GM19099 (cell line): ENCODE measurements around the gene EFEMP2.

Experiments
- POLR2A ChIP-seq: IDR thresholded peaks from 3 replicates; pipeline ENCODE4 v1.6.1; 2011; ENCODE audit warnings: low read depth; ENCODE audit not compliant: insufficient read length; ENCODE audit errors: extremely low read depth

EFEMP2 gene

GRCh38 chr11:65907878-65908277 is 35.3 kb upstream of the EFEMP2 start:
- TF ChIP-seq POLR2A: no peak

DNA sequence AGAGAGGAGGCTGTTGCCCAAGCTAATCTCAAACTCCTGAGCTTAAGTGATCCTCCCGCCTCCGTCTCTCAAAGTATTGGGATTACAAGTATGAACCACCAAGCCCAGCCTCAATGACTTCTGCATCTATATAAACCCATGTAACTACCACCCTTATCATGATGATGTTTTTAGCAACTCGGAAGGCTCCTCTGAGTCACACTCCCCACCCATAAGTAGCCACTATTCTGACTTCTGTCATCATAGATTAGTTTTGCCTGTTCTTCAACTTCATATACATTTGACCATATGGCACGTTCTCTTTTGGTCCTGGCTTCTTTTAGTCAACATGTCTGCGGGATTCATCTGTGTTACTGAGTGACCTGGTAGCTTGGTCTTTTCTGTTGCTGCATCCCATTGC is 34.0 kb upstream of the EFEMP2 start:
- TF ChIP-seq POLR2A: no peak

DNA sequence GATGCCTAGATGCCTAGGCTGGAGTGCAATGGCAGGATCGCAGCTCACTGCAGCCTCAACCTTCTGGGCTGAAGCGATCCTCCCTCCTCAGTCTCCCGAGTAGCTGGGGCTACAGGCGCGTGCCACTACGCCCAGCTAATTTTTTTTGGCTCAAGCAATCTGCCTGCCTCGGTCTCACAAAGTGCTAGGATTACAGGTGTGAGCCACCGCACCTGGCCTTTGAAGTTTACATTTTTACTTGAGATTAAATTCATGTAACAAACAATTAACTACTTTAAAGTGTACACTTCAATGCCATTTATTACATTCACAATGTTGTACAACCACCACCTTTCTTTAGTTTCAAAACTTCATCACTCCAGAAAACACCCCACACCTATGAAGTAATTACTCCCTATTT is 31.1 kb upstream of the EFEMP2 start:
- no peak for TF ChIP-seq POLR2A

- no peak for TF ChIP-seq POLR2A
Measured at GRCh38 chr11:65903068-65903481, 30.5 kb upstream of the EFEMP2 start.

- no peak for TF ChIP-seq POLR2A
Measured at GRCh38 chr11:65900899-65901180, 28.2 kb upstream of the EFEMP2 start.

- TF ChIP-seq POLR2A: peak; percentile 78
Measured at GRCh38 chr11:65900125-65900898, 27.7 kb upstream of the EFEMP2 start, which contains the start of gene FOSL1. TSS of gene FOSL1 (minus strand) at chr11:65900388. CDS start at chr11:65900339, 49 bp downstream.

DNA sequence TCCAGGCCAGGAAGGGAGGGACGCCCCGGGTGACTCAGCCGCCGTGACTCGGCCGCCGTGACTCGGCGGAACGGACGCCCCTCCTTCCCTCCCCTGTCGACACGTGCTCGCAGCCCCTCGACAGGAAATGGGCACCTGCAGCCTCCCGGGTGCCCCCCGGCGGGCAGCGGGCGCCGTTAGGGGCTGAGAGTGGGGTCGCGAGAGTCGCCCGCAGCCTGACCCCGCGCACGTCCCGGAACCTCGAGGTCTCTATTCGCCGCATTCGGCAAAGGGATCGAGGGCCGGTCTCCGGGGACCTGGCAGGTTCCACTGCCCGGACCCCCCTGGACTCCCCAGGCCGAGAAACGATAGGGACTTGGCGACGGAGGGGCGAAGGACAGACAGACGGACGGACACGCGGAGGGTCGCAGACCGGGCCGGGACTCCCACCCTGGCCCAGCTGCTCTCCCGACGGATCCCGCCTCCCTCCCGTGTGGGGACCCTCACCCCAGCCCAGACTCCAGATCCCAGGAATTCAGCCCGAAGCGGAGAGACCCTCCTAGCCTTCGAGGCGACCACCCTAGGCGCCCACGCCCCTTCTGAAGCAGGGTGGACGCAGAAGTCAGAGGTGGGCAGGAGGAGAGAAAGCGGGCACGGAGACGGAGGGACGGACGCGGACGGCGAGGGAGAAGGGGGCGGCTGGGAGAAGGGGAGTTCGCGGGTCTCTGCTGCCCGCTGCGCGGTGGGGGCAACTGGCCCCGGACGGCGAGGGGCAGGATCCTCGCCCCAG is 26.9 kb upstream of the EFEMP2 start:
- TF ChIP-seq POLR2A: no peak

GRCh38 chr11:65898656-65899355 is 26.2 kb upstream of the EFEMP2 start:
- no peak for TF ChIP-seq POLR2A

GRCh38 chr11:65897020-65897471 is 24.4 kb upstream of the EFEMP2 start:
- TF ChIP-seq POLR2A: no peak

DNA sequence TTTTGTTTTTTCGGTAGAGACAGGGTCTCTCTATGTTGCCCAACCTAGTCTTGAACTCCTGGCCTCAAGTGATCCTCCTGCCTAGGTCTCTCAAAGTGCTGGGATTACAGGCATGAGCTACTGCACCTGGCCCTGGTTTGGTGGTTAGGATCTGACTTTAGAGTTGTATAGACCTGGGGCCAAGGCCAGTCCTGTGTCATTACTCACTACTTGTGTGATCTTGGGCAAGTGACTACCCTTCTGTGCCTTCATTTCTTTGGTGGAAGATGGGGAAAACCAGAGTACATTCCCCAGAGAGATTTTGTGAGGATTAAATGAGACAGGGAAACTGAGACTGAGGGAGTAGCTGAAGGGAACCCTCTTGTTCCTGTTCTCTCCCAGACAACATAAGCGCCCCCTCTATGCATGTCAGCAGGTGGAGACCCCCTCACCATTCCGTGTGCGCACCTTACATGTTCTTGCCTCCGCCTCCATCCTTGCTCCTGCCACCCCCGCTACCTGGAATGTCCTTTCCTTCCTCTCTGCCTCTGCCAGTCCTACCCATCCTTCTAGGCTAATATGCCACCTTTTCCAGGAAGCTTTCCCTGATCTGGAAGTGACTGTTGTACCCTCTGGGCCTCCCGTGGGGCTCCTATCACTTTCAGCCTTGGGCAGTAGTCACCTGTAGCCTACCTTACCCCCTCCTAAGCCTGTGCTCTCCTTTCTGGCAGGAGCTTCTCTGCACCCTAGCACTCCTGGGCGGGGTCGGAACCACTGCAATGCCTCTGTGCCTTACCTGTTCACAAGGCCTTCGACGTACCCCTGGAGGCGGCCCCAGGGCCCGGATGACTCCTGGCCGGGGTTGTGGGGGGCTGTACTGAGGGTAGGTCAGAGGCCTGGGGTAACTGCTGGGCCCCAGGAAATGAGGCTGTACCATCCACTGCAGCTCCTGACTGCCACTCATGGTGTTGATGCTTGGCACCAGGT is 23.7 kb upstream of the EFEMP2 start:
- TF ChIP-seq POLR2A: no peak

DNA sequence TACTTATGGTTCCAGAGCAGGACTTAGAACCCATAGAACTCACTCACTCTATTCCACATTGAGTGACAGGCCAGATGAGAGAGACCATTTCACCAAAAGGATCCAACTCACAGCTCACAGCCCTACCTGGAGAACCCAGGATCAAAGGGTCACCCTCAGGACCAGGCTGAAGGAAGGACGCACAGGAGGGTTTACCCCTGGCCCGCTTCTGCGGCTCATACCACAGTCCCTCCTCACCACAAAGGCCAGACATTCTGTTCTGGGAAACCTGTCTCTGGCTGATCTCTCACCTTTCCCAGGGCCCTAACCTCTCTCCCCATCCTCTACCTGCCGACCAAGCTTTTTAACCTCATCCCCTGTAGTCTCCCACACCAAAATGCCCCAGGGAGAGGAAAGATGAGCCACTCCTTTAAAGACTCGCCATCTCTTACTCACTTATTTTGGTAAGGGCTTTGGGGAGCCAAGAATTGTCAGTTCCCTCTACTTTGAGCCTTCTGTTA is 22.9 kb upstream of the EFEMP2 start:
- TF ChIP-seq POLR2A: no peak

DNA sequence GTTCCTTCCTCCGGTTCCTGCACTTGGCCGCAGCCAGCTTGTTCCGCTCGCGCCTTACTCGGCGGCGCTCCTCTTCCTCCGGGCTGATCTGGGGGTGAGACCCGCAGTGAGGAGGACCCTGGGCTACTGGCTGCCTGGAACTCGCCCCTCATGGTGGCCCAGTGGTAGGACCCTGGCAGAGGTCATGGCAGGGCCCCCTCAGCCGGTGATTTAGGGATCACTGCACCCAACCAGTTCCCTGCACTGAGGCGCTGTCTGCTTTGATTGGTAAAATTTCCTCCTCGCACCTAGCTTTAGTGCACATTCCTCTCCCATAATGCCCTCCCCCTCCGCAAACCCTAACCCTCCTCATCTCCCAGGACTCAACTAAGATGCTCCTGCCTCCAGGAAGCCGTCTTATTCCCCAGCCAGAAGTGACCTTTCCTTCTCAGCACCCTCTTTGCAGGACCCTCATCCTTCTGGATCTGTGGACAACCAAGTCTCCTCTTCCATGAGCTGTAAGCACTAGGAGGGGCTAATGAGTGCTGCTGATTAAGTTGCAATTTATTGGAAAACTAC is 21.5 kb upstream of the EFEMP2 start:
- peak; percentile 63 for TF ChIP-seq POLR2A

DNA sequence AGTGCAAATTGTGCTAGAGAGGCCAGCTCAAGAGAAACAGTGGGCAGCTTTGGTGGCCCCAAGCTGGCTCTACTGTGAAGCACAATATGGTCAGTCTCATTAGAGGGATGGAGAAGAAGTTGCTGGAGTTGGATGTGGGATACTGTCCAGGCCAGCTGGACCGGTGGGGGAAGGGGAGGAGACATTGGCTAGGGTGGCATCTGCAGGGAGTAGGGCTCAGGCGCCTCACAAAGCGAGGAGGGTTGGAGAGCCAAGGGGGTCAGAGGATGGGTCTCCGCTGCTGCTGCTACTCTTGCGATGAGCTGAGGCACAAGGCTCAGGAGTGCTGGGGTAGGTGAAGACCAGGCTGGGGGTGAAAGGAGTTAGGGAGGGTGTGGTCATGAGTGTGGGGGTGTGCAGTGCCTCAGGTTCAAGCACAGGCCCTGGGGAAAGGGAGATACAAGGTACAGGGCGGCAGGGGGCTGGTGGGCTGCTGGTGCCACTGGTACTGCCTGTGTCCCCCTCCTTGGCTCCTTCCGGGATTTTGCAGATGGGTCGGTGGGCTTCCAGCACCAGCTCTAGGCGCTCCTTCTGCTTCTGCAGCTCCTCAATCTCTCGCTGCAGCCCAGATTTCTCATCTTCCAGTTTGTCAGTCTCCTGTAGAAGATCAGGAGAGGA is 20.2 kb upstream of the EFEMP2 start:
- no peak for TF ChIP-seq POLR2A

DNA sequence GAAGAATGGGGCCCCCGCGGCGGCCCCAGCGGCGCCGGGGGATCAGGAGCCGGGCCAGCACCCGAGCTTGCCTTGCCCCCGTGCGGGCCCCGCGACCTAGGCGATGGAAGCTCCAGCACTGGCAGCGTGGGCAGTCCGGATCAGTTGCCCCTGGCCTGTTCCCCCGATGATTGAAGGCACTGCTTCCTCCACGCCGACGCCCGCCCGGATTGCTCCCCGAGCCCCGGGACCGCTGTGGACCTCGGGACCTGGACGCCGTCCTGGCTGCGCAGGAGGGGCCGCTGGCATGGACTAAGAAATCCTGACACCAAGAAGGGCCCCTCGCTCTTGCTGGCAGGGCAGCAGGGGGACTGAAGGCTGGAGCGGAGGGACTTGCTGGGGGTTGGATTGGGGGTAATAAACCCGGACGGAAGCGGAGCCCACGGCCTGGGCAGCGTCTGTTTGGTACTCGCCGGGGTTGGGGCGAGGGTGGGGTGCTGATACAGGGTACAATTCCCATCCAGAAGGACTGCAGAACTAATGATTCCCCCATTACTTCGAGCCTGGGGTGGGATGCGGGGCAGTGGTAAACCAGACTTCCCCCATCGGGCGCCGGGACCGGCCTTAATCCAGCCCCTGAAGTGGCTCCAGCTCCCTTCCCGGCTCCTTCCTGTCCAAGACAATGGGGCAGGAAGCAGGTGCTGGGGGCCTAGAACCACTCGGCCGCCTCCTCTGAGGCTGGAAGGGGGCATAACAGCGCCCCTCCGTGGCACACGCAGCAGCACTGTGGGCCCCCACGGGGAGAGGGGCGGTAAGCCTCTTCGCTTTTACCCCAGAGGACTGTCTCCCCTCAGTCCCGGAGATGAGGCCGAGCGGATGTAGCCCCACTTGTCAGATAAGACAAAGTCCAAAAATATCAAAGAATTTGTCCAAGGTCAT is 18.9 kb upstream of the EFEMP2 start:
- peak; percentile 16 for TF ChIP-seq POLR2A
